Femur (tissue), 1 donor: ENCODE measurements around the gene LRRC71.

Experiments used
- DNase-seq: peaks from one replicate; pipeline ENCODE4 v3.0.0-alpha.2; 2017

Gene LRRC71

GRCh38 chr1:156928043-156928602 is 7.7 kb downstream of the LRRC71 start:
- DNase-seq = no peak

- DNase-seq = no peak
These were observed 9.3 kb downstream of the LRRC71 start for GRCh38 chr1:156929596-156930238.

- no peak for DNase-seq
These were observed 10.1 kb downstream of the LRRC71 start for GRCh38 chr1:156930483-156930882.

GRCh38 chr1:156931211-156931952 is 10.9 kb downstream of the LRRC71 start:
- no peak for DNase-seq

GRCh38 chr1:156931974-156932710 is 11.7 kb downstream of the LRRC71 start:
- no peak for DNase-seq

GRCh38 chr1:156933136-156933535 is 12.7 kb downstream of the LRRC71 start:
- DNase-seq = no peak

- DNase-seq = no peak
These were observed 15.2 kb downstream of the LRRC71 start for GRCh38 chr1:156935505-156936128.

GRCh38 chr1:156936191-156936590 is 15.8 kb downstream of the LRRC71 start:
- DNase-seq = no peak

GRCh38 chr1:156936721-156937220 is 16.3 kb downstream of the LRRC71 start:
- DNase-seq = no peak

- DNase-seq = no peak
These were observed 17.5 kb downstream of the LRRC71 start for GRCh38 chr1:156937883-156938282.

- no peak for DNase-seq
These were observed 18.4 kb downstream of the LRRC71 start for GRCh38 chr1:156938813-156939212.

GRCh38 chr1:156939786-156940334 is 19.4 kb downstream of the LRRC71 start:
- no peak for DNase-seq

- no peak for DNase-seq
These were observed 21.2 kb downstream of the LRRC71 start for GRCh38 chr1:156941675-156942074.

GRCh38 chr1:156942176-156942575 is 21.7 kb downstream of the LRRC71 start:
- no peak for DNase-seq

GRCh38 chr1:156942576-156942975 is 22.1 kb downstream of the LRRC71 start:
- DNase-seq = no peak

- no peak for DNase-seq
These were observed 23.3 kb downstream of the LRRC71 start for GRCh38 chr1:156943756-156944155.

- no peak for DNase-seq
These were observed 23.8 kb downstream of the LRRC71 start for GRCh38 chr1:156944268-156944667.

- DNase-seq = no peak
These were observed 24.4 kb downstream of the LRRC71 start for GRCh38 chr1:156944848-156945247.

- peak; percentile 10 for DNase-seq
These were observed 25.6 kb downstream of the LRRC71 start for GRCh38 chr1:156945881-156946661.

GRCh38 chr1:156947127-156947526 is 26.7 kb downstream of the LRRC71 start:
- no peak for DNase-seq

- peak; percentile 13 for DNase-seq
These were observed 27.5 kb downstream of the LRRC71 start for GRCh38 chr1:156947818-156948525.
